Erythroblast (primary cell): Measurements from ENCODE around the gene ARHGEF28.
A peak's percentile ranks its signal among the peaks of the same experiment; 100 is the strongest.

Experiments
- DNase-seq, 2 experiments: peaks; one replicate each; lab custom pipeline; 2025; lab: John Stamatoyannopoulos, UW
- GATA1 ChIP-seq: IDR thresholded peaks from 2 replicates; pipeline ENCODE4 v1.6.1; 2011; ENCODE audit warnings: low read depth, mild to moderate bottlenecking, control low read depth, low read length, moderate library complexity
- POLR2A ChIP-seq: IDR thresholded peaks from 2 replicates; pipeline ENCODE4 v1.6.1; 2011; ENCODE audit warnings: mild to moderate bottlenecking, low read length

ARHGEF28 gene

GRCh38 chr5:73654819-73655318 is 28.9 kb downstream of the ARHGEF28 start:
- TF ChIP-seq POLR2A (no peak), GATA1 (no peak)
- DNase-seq = no peak

DNA sequence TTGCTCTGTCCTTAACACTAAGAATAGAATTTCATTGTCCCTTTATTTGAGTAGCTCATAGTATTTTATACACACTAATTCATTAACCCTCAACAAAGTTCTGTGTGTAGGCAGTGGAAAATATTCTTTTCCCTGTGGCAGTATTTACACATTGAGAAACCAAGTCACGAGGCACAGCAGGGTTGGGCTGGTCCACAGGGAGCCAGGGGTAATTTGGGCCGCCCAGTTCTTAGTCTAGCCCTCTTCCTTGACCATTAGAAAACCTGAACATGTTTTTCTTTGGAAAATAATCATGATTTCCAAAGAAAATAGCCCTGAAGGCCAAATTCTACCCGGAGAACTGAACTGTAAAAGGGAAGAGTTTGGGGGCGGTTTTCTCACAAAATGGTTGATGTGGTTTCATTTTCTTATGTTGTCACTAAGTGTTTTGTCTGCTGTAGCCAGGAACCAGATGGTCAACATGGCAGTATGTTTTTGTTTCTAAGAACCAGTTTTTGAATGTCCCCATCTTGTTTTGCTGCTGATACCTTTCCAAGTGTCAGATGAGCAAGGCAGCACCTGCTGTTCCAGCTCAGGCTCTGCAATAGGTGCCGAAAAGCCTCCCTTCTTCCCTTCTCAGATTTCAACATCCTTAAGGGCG is 29.6 kb downstream of the ARHGEF28 start:
- DNase-seq = no peak

DNA sequence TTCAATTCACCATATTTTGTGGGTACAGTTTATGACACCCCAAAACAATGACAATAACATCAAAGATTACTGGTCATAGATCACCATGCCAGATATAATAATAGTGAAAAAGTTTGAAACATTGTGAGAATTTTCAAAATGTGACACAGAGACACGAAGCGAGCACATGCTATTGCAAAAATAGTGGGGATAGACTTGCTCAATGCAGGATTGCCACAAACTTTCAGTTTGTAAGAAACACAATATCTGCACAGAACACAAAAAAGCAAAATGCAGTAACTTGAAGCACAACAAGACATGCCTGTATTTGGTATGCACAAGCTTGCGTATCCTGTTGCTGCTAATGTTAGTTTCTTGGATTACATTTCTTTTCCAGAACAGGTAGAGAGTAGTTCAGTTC is 35.8 kb downstream of the ARHGEF28 start:
- no peak for DNase-seq
- TF ChIP-seq POLR2A (no peak), GATA1 (no peak)

More for the DNA sequence above, 29.6 kb downstream of the ARHGEF28 start:
- TF ChIP-seq POLR2A = no peak
- TF ChIP-seq GATA1 = no peak

DNA sequence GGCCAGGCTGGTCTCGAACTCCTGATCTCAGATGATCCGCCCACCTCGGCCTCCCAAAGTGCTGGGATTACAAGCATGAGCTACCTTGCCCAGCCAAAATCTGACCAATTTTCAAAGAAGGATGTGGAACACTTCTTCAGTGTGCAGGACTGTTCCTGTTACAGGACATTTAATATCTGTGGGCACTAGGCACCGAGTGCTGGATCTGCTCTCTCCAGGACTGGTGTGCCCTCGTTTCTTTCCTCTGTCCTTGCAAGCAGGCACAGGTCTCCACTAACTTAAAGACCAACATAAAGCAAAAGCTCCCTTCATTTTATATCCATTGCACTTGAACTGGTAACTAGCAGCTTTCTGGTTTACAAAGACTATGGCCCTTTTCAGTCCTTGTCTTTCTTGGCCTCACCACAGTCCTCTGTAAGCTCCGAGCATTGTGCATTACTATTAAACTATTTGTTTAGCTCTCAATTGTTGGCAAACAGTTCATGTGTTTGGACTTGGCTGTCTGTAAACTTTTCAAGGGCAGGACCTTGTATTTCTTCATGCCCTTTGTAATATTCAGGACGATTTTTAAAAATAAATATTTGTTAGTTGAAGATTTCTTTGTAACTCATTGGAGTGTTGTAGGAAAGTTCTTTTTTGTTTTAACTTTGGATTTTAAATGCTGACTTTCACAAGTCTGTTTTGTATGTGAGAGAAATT is 37.3 kb downstream of the ARHGEF28 start:
- no peak for TF ChIP-seq POLR2A
- TF ChIP-seq GATA1 = no peak
- no peak for DNase-seq

- DNase-seq = no peak
- TF ChIP-seq GATA1 (no peak), POLR2A (no peak)
Observed at GRCh38 chr5:73663860-73664240, 37.9 kb downstream of the ARHGEF28 start.

DNA sequence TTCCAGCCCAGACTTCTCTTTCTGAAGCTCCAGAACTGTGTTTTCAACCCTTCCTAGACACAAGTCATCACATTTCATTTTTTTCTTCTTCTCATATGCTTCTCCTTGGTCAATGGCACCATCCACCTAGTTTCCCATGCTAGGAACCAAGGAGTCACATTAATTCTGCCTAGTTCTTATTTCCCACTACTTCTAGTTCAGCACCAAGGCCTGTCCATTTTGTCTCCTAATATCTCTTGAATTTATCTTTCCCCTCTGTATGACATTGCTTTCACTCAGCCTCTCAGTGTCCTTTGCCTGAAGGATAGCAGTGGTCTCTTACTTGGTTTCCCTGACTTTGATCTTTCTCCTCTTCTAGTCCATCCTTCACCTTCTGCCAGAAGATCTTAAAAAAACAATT is 38.8 kb downstream of the ARHGEF28 start:
- TF ChIP-seq GATA1 = no peak
- DNase-seq = no peak

GRCh38 chr5:73666891-73667290 is 40.9 kb downstream of the ARHGEF28 start:
- TF ChIP-seq POLR2A = no peak
- TF ChIP-seq GATA1 = no peak
- no peak for DNase-seq

DNA sequence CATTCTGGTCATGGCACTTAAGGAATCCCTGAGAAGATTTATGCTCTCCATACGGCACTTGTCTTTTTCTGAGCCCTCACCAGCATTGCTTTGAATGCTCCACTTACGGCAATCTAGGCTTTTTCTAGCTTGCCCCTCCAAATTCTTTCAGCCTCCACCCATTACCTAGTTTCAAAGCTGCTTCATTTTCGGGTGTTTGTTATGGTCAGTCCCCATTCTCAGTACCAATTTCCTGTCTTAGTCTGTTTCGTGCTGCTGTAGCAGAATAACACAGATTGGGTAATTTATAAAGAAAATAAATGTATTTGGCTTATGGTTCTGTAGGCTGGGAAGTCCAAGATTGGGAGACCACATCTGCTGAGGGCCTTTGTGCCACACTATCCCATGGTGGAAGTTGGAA is 42.0 kb downstream of the ARHGEF28 start:
- TF ChIP-seq POLR2A = no peak
- no peak for TF ChIP-seq GATA1
- DNase-seq = no peak

DNA sequence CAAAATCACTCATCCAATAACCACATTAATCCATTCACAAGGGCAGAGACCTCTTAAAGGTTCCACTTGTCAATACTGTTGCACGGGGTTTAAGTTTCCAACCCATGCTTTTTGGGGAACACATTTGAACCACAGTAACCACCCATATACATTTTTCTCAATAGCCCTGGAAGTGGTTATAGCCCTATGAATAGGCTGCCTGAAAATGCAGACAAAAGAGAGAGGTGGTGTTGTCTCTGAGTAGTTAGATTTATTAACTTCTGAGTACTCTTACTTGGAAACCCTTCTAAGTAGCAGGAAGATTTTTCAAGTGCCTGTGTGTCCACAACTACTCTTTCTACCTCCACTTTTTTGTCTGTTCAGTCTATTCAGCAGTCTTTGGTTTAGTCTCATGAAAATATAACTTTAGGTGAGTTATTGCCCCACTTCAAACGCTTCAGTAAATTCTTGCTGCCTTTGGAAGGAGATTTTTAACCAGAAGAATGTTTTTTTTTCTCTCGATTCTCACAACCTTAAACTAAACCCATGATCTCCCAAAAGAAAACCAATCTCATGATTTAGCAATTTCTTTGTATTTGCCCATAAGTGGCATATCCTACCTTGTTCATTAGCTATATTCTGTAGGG is 42.6 kb downstream of the ARHGEF28 start:
- no peak for DNase-seq
- TF ChIP-seq POLR2A (no peak), GATA1 (no peak)

DNA sequence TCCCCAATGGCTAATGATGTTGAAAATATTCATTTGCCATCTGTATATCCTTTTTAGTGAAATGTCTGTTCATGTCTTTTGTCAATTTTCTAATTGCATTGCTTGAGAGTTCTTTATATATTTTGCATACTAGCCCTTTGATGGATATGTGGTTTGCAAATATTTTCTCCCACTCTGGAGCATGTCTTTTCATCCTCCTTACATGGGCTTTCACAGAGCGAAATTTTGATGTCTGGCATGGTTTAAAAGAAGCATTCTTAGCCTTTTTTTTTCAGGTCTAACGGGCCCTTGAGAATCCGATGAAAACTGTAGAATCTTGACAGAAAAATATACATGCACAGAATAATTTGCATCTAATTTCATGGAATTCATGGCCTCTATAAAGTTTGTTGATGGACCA is 44.7 kb downstream of the ARHGEF28 start:
- TF ChIP-seq POLR2A (no peak), GATA1 (no peak)

DNA sequence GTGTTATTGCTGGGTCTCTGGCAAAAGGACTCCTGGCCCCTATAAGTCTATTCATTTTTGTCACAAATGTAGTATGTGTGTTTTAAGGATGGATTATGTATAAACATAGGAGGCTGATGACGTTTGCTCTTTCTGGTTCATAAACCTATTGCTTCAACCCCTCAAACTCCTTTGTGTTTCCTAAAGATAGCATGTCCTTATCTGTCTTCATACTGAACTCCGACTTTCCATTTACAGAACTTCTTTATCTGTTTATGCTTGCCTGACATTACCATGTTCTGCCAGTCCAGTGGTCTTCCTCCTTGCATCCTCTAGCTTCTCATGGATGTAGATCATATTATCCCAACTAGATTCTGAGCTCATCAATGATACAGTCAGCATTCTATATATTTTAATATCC is 46.1 kb downstream of the ARHGEF28 start:
- DNase-seq = peak; percentile 26 to 61
- TF ChIP-seq POLR2A (no peak), GATA1 (no peak)

More for the DNA sequence above, 44.7 kb downstream of the ARHGEF28 start:
- DNase-seq = no peak

DNA sequence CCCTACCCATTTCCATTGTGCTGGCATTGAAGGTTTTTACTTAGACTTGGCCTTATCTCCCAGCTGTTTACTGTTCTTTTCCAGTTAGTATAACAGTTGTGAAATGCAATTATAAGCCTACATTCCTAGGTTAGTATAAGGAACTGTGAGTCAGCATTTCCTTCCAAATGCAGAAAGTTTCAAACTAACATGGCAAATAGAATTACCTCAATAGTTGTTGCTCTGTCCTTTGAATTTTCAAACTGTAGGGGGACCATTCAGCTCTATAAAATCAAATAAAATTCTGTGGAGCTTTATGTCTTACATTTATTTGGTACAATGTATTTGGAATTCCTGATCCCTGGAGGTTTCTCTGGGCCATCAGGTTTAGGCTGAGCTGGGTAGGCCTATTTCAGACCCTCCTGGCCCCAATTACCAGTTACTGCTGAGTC is 47.2 kb downstream of the ARHGEF28 start:
- TF ChIP-seq POLR2A = no peak
- no peak for TF ChIP-seq GATA1

GRCh38 chr5:73674669-73675004 is 48.6 kb downstream of the ARHGEF28 start:
- TF ChIP-seq POLR2A = no peak
- TF ChIP-seq GATA1 = no peak
- DNase-seq = no peak

More for the DNA sequence above, 47.2 kb downstream of the ARHGEF28 start:
- DNase-seq = peak; percentile 14 to 22

DNA sequence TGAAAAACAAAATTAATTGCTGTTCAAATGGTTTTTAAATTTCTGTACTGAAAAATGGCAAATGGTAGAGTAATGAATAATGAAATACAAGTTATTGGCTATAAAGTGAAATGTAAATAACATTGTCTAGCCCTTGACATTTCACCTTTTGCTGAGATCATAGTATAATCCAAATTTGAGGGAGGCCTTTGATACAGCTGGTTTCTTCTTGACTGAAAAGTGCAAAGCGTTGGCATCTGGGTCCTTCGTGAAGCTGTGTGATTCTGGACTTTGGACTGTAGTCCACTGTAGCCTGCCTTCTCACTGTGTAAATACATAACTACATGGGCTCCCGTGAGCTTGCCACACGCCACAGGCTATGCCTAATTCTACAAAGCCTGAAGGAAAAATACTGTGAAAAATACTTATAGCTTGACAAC is 52.3 kb downstream of the ARHGEF28 start:
- DNase-seq = no peak
- TF ChIP-seq GATA1 = no peak
- TF ChIP-seq POLR2A = no peak

GRCh38 chr5:73678807-73679206 is 52.8 kb downstream of the ARHGEF28 start:
- DNase-seq = no peak
- TF ChIP-seq GATA1 (no peak), POLR2A (no peak)
